C4-2B (cell line): ENCODE data around the gene PRKACG.

Source experiments
- CTCF ChIP-seq: fragments of 450-650 bp; conservative IDR thresholded peaks from 2 replicates; pipeline ENCODE4 v1.5.1; 2017; ENCODE audit warnings: mild to moderate bottlenecking
- ZFX ChIP-seq: fragments of 450-650 bp; IDR thresholded peaks from 2 replicates; pipeline ENCODE4 v1.6.1; 2017

- TF ChIP-seq CTCF (no peak), ZFX (no peak)
Observed at GRCh38 chr9:68970151-68970550, 43.8 kb downstream of the PRKACG start.
